ENCODE measurements around the gene RTKN.

- TF ChIP-seq CTCF (IDR thresholded peaks at IDR 0.05), result no peak
- TF ChIP-seq POLR2AphosphoS5 (IDR thresholded peaks at IDR 0.05; ENCODE audit: low read depth, low read length), result no peak
- TF ChIP-seq SIN3A (IDR thresholded peaks at IDR 0.05; ENCODE audit: borderline replicate concordance, insufficient read depth, low read depth, low read length), result no peak
- TF ChIP-seq REST (IDR thresholded peaks at IDR 0.05; ENCODE audit: insufficient read depth in 1 of 2, low read depth in 2 of 2, low read length in 1 of 2), result no peak
Observed at GRCh38 chr2:74420006-74420405, 21.7 kb downstream of the RTKN start.

Data from Panc1 (cell line).